Left lung (tissue), 10 donors: Measurements from ENCODE around the gene EFNA1. TPM values are rescaled to one million over a fixed set of nuclear protein-coding genes. Genes with fewer than 3 reads are reported as not detected.
A peak's percentile ranks its signal among the peaks of the same experiment; 100 is the strongest.

Experiments
- ATAC-seq: fragments of 200-7000 bp; cut with Tn5 transposase; one replicate; pipeline ENCODE4 v1.9.1; 2020; ENCODE audit warnings: moderate library complexity
- DNase-seq, 4 donors: peaks; one replicate each; pipeline ENCODE4 v3.0.0-alpha.2; 2013 to 2020
- H3K27ac ChIP-seq, 2 donors: fragments of 200-600 bp; sonication (generic) in 1 of 2; one replicate each; pipeline versions ENCODE4 v1.5.0 to v1.8.0; 2020 to 2021
- H3K27me3 ChIP-seq, 2 donors: fragments of 200-600 bp; sonication (generic) in 1 of 2; one replicate each; pipeline versions ENCODE4 v1.5.0 to v1.8.0; 2020 to 2021
- H3K36me3 ChIP-seq, 2 donors: fragments of 200-600 bp; sonication (generic) in 1 of 2; one replicate each; pipeline versions ENCODE4 v1.5.0 to v1.8.0; 2020 to 2021
- H3K4me1 ChIP-seq, 2 donors: fragments of 200-600 bp; one replicate each; pipeline ENCODE4 v1.8.0; 2021
- H3K4me3 ChIP-seq, 2 donors: fragments of 200-600 bp; sonication (generic) in 1 of 2; one replicate each; pipeline versions ENCODE4 v1.5.0 to v1.8.0; 2020 to 2021; ENCODE audit warnings: mild to moderate bottlenecking in 1 of 2
- H3K9me3 ChIP-seq, 2 donors: fragments of 200-600 bp; sonication (generic) in 1 of 2; one replicate each; pipeline versions ENCODE4 v1.5.0 to v1.8.0; 2020 to 2021
- intact Hi-C, 2 donors: fragments of 100-400 bp; cut with DNase I; formaldehyde crosslinking; loops; one replicate each; pipeline versions ENCODE4 v1.11.2 to v1.14.2; 2022
- polyA plus RNA-seq, 6 donors: library from polyadenylated mRNA; unstranded; fragments of 120-200 nt; gene quantifications; one replicate each; pipeline ENCODE4 v1.2.1, GENCODE V29; 2013; ENCODE audit not compliant: insufficient read length in 6 of 6
- total RNA-seq, 2 donors: library from RNA; stranded (reverse); fragmentation: NEBNext Ultra II Directional; extraction: Animal tissue kit (Norgen Biotek cat#: 25700); gene quantifications; one replicate each; pipeline ENCODE4 v1.2.1, GENCODE V29; 2021
- TF ChIP-seq, protein P1 (sequence below), 2 donors: fragments of 200-600 bp; sonication (generic) in 1 of 2; IDR thresholded peaks; one replicate each; pipeline versions ENCODE4 v1.5.0 to v1.8.0; 2021; ENCODE audit warnings: antibody characterized with exemption in 2 of 2
- donor health status: DM: no; HTN: yes; CAD: no.
- donor health status: DM: no; HTN: no; CAD: no.

EFNA1 gene
- total and polyA plus RNA-seq, 8 donors, result 63.7 to 148 (median 98.4) TPM

DNA sequence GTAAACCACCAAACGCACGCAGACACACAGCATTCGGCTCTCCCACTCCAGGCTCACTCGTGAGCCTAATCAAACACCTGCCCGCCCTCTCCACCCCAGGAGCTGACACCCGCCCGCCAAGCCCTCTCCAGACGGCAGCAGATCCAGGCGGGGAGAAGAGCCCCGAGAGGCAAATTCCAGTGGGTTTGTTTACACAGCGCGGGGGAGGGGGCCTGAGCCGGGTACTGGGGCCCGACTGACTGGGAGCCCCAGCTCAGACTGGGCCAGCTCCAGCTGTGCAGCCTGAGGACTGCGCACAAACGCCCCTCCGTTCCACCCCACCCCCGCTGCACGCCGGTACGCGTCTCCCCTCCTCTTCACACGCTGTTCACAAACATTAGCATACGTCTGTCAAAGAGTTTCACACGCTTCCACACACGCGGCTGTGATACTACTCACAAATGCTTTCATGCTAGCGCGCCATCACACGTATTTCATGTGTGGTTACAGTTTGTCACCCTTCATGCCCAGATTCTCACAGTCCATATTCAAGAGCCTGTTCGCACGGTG lies 1.0 kb upstream of the EFNA1 start:
- Histone ChIP-seq H3K27ac (peak overlapping the region; percentile 84 to 86), H3K27me3 (peaks cover 0 to 57% of the 10 kb centered on the region in 2 donors), H3K4me1 (peaks cover 33 to 65% of the 10 kb centered on the region in 2 donors), H3K4me3 (peak overlapping the region; percentile 66 to 69), H3K9me3 (no peaks in the 10 kb centered on the region), H3K36me3 (peaks cover 0 to 6% of the 10 kb centered on the region in 2 donors)
- ATAC-seq (peak; percentile 64), DNase-seq (peak in 3 of 4 donors; percentile 68 to 90 (median 88))
- intact Hi-C loops, result no loop called here
- TF ChIP-seq, protein P1, sequence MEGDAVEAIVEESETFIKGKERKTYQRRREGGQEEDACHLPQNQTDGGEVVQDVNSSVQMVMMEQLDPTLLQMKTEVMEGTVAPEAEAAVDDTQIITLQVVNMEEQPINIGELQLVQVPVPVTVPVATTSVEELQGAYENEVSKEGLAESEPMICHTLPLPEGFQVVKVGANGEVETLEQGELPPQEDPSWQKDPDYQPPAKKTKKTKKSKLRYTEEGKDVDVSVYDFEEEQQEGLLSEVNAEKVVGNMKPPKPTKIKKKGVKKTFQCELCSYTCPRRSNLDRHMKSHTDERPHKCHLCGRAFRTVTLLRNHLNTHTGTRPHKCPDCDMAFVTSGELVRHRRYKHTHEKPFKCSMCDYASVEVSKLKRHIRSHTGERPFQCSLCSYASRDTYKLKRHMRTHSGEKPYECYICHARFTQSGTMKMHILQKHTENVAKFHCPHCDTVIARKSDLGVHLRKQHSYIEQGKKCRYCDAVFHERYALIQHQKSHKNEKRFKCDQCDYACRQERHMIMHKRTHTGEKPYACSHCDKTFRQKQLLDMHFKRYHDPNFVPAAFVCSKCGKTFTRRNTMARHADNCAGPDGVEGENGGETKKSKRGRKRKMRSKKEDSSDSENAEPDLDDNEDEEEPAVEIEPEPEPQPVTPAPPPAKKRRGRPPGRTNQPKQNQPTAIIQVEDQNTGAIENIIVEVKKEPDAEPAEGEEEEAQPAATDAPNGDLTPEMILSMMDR (IDR thresholded peaks at IDR 0.05), result no peak

GRCh38 chr1:155127967-155128754 lies 485 bp downstream of the EFNA1 start:
- no peaks in the 10 kb centered on the region for H3K9me3 ChIP-seq
- peaks cover 33 to 77% of the 10 kb centered on the region in 2 donors for H3K4me1 ChIP-seq
- TF ChIP-seq, protein P1 (IDR thresholded peaks at IDR 0.05), result no peak
- no peak for ATAC-seq
- peaks cover 0 to 19% of the 10 kb centered on the region in 2 donors for H3K36me3 ChIP-seq
- H3K4me3 ChIP-seq, result peak overlapping the region; percentile 66 to 69
- intact Hi-C loops, result no loop called here
- peak overlapping the region; percentile 84 to 86 for H3K27ac ChIP-seq
- no peak for DNase-seq
- peaks cover 0 to 57% of the 10 kb centered on the region in 2 donors for H3K27me3 ChIP-seq

- no peaks in the 10 kb centered on the region for H3K9me3 ChIP-seq
- peaks cover 0 to 57% of the 10 kb centered on the region in 2 donors for H3K27me3 ChIP-seq
- ATAC-seq (no peak), DNase-seq (no peak)
- TF ChIP-seq, protein P1 (IDR thresholded peaks at IDR 0.05), result no peak
- peaks cover 36 to 78% of the 10 kb centered on the region in 2 donors for H3K4me1 ChIP-seq
- peak overlapping the region; percentile 66 to 69 for H3K4me3 ChIP-seq
- H3K27ac ChIP-seq, result peak overlapping the region; percentile 84 to 86
- intact Hi-C loops, result no loop called here
- peaks cover 0 to 27% of the 10 kb centered on the region in 2 donors for H3K36me3 ChIP-seq
Measured at GRCh38 chr1:155128755-155129473, 1.2 kb downstream of the EFNA1 start.

- no peaks in the 10 kb centered on the region for H3K9me3 ChIP-seq
- TF ChIP-seq, protein P1 (IDR thresholded peaks at IDR 0.05), result no peak
- DNase-seq (no peak), ATAC-seq (no peak)
- intact Hi-C loops, result no loop called here
- H3K4me3 ChIP-seq, result peak overlapping the region; percentile 66 to 69
- peaks cover 0 to 36% of the 10 kb centered on the region in 2 donors for H3K36me3 ChIP-seq
- H3K4me1 ChIP-seq, result peaks cover 35 to 77% of the 10 kb centered on the region in 2 donors
- H3K27ac ChIP-seq, result peak overlapping the region; percentile 84 to 86
- peaks cover 0 to 48% of the 10 kb centered on the region in 2 donors for H3K27me3 ChIP-seq
Measured at GRCh38 chr1:155130272-155131006, 2.8 kb downstream of the EFNA1 start.
